ENCODE data around the gene RPS3.

The RPS3 gene

DNA sequence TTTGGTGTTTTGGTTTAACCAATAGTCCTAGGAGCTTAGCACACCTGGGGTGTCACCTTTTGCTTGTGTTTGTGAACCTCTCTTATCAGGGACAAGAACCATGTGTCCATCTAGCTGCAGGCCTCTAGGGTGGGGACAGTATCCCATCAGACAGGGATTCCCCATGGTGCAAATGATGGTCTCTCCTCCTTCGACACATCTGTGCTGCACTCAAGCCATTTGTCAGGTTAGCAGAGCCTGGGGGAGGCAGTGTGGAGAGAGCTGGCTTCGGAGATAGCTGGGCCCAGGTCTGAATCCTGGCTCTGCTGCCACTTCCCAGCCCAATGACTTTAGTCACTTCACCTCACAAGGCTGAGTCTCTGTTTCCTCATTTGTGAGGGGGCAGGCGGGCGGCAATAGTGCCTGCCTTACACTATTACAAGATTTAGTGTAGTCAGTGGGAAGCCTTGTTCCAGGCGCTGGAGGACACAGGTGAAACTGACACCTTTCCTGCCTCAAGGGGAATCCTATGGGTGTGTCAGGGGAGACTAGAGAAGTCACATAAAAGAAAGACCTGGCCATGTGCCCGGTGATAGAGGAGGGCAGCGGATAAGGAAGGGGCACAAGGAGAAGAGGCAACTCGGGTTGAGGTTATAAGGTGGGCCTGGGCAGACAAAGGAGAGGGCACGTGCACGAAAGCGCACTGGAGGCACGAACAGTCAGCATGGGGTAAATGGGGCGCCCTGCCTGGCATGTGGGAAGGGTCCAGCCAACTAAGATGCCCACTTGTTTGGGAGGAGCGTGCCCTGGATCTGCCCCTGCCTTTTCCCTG, 21.1 kb downstream of the RPS3 start:
- no peak for DNase-seq (ENCODE audit: low spot score)

DNA sequence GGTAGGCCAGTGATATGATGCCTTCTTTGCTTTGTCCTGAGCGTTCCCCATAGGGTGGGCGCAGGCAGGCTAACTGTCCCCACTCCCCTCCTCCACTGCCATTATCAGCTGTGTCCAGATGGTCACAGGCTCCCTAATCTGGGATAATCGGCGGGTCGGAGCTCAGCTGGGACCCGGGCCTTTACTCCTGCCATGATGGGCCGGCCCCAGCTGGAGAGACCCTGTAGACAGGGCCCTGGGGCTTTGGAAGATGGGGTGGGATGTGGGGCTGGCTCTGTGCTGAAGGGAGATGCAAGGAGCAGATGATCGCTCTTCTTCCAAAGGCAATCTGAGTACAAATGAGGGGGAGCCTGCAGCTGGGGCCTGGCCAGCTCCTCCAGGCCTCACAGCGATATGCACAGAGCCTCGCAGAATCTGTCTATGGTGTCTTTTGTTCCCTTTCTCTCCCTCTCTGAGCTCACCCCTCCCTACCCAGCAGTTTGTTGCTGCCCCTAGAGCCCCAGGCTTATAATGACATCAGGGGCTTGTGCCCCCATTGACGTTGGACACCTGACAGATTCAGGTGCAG, 21.8 kb downstream of the RPS3 start:
- no peak for DNase-seq (ENCODE audit: low spot score)

DNA sequence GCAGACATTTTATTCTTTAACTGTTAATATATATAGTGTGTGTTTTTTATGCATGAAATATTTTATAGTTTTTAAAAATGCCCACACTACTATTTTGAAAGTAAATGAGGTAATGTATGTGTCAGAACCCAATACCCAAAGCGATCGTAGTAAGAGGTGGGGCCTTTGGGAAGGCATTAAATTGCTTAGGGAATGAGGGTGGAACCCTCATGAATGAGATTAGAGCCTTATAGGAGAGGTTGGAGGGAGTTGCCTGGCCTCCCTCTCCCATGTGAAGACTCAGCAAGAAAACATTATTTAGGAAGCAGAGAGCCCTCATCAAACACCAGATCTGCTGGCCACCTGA, 22.6 kb downstream of the RPS3 start:
- no peak for DNase-seq (ENCODE audit: low spot score)

DNA sequence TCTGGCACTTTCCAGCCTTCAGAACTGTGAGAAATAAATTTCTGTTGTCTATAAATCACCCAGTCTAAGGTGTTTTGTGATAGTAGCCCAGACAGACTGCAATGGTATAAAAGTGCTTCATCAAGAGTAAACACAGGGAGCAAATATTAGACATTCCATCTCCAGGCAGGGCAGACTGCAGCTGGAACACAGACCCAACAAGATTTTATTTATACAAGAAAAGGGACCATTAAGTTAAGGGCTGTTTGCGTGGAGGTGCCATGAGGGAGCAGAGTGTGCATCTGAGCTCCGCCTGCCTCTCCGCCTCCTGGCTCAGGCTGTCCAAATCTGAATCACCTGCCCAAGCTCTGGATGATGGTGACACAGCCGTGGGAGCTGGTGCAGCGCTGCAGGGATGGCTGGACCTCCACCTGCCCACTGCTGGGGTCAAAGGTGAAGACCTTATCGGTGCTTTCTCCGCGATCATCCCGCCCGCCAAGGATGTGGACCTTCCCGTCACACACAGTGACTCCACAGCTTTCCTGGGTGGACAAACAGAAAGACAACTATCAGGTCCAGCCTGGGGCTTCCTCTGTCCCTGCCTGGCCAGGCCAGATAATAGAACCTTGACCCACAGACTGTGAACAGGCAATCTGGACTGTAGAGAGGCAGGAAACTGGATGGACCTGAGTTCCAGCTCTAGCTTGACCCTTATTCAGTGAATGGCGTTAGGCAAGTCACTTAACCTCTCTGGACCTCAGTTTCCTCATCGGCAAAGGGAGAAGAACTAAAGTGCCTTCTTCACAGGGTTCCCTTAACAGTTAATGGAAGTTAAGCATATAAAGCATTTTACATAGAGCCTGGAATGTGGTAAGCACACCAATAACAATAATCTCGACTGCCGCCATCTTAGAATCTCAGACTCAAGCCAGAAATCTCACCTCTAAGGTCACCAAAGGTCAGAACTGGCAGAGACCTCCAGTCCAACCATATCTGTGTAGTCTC, 23.2 kb downstream of the RPS3 start:
- DNase-seq (ENCODE audit: low spot score), result no peak

DNA sequence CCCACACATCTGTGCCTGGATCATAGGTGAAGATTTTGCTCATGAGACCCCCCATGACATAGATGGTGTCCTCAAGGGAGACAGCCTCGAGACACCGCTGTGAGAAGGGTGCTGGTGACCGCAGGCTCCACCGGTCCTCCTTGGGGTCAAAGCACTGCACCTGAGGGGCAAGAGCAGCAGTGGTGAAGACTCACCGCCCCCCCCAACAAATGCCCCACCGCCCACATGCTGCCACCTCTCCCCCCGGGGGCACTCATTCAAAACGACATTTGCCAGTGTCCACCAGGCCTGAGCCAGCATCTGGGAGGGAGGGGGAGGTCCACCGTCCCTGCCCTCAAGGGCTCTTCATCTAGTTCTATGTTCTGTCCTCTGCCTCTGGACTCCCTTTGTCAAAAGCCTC, 24.4 kb downstream of the RPS3 start:
- DNase-seq (ENCODE audit: low spot score), result no peak

DNA sequence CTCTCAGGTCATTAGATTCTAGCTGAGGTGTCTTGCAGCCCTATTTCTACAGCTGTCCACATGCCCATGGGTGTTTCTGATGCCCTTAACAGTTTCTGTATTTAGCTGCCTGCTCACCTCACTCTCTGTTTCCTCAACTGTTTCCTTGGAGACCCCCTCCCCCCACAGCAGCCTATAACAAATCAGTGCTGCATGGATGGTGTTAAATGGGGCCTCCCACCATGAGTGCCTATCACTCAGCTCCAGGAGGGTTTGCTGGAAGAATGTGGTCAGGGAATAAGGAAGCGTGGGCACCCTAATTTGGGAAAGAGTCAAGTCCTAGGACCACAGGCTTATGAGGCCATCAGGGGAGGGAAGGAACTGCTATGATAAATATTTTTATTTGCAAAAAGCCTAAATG, 25.1 kb downstream of the RPS3 start:
- no peak for DNase-seq (ENCODE audit: low spot score)

DNA sequence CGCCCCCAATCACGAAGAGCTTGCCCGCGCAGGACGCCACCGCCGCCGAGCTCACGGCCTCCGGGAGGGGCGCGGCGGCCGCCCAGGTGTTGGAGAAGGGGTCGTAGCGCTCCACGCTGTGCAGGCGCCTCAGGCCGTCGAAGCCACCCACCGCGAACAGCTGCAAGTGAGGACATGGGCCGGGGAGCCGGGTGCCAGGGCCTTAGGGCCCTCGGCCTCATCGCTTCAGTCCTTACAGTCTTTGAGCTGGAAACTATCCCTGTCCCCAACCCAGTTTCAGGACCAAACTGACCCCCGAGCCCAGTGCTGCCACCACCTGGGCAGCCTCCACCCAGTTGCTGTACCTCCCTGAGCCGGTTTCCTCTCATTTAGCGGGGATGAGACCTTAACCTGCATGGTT, 26.1 kb downstream of the RPS3 start:
- no peak for DNase-seq (ENCODE audit: low spot score)

DNA sequence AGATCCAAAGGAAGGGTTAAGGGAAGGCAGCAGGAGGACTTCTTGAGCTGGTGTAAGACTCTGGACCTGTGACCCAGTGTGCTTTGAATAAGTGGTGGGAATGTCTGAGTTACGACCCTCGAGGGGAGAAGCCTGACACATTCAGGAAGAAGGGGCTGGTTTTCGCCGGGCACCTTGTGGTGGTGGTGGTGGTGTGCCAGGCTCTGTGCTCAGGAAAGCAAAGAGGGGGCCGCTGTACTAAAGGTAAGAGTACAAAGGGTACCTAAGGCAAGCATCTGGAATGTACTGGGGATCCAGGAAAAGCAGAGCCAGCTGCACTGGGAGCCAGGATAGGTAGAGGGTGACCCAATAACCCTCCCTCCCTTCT, 27.4 kb downstream of the RPS3 start:
- DNase-seq (ENCODE audit: low spot score), result no peak

DNA sequence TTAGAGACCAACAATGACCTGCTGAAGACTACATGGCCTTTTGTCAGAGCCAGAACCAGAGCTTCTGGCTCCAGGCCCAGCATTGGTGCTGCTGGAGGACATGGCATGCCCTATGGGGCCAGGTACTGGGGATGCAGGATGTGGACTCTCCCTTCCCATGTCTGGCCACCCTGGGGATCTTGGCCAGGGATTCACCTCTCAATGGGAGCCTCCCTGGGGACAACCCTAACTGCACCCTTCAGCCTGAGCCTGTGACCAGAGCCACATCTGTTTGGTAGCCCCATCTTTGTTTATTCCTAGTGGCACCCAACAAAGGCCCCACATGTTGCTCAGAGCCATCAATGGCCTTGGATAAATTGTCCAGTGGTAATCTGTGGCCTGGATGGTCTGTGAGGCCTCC, 27.9 kb downstream of the RPS3 start:
- DNase-seq (ENCODE audit: low spot score), result no peak

DNA sequence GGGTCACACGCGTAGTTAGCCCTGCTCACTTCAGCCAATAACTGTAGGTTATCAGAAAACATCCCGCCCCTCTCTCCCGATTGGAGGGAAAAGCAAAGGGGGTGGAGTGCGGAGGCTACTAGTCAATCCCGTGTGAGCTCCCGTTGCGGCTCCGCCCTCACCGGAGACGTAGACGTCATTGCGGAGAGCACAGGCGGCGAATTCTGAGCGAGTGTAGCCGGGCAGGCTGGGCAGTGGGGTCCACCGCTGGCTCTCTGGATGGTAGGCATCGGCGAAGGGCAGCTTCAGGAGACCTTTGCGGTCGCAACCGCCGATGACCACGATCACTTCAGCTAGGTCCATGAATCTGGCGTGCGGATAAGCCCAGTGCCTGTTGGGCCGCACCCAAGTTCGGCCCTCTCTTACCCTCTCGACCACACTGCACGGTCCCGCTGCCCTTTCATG, 29.0 kb downstream of the RPS3 start:
- DNase-seq (ENCODE audit: low spot score), result no peak

DNA sequence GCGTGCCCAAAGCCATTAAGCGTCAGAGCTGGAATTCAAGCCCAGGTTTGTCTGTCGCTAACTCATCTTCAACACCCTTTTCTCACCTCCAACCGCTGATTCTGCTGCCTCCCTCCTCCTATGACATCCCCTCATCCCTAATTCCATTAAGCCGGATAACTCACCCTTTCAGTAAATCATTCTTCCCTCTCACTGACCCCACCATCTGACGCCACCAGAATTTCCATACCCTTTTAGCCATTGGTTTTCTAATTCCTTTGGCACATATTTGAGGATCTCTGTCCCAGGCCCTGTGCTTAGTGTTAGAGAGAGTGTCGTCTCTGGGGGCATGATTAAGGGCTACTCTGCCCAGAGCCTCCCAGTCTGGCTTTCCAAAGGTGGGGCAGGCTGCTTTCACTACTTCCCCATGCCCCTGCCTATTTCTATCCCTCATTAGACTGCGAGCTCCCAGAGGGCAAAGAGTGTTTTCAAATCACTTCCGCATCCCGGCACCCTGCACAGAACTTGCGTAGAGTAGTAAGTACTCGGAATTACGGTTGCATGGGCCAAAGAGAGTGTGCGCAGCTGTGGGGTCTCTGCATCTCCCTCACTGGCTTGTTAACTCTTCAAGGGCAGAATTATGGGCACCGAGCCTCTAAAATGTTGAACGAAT, 29.8 kb downstream of the RPS3 start:
- no peak for DNase-seq (ENCODE audit: low spot score)

DNA sequence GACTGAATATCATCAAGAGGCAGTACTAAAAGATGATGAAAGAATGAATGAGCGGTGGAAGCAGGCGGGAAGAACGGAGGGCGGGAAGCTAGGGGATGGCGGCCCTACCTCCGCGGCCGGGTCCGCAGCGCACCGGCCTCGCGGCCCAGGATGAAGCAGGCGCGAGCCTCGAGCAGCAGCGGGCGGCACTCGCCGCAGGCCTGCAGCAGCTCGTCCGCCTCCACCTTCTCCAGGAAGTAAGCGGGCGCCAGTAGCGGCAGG, 30.3 kb downstream of the RPS3 start:
- no peak for DNase-seq (ENCODE audit: low spot score)

DNA sequence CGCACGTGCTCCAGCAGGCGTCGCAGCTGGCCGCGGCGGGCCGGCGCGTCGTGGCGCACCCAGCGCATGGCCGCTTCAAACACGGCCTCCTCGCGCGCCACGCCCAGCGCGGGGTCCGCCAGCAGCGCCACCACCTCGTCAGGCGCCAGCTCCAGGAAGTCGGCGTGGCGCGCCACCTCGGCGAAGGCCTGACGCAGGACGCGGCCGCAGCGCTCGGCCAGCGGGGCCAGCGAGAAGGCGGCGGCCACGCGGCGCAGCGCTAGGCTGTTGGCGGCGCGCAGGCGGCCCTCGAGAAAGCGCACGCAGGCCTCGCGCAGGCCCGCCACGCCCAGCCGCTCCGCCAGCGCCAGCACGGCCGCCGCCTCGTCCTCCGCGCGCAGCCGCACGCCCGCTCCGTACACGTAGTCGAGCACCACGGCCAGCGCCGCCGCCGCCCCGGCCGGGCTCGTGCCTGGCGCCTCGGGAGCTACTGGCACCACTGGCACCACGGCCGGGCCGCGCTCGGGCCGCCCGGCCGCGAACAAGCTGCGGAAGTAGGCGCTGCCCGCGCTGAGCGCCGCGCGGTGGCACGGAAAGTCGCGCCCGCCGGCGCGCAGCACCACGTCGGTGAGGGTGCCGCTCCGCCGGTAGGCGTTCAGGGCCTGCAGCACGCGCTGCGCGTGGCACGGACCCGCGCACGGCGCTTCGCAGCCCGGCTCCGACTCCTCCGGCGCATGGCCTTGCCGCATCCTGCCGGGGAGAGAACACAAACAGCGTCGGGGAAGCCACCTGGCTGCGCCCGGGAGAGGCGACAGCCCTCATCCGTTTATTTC, 30.8 kb downstream of the RPS3 start:
- peak; percentile 83 for DNase-seq (ENCODE audit: low spot score)

DNA sequence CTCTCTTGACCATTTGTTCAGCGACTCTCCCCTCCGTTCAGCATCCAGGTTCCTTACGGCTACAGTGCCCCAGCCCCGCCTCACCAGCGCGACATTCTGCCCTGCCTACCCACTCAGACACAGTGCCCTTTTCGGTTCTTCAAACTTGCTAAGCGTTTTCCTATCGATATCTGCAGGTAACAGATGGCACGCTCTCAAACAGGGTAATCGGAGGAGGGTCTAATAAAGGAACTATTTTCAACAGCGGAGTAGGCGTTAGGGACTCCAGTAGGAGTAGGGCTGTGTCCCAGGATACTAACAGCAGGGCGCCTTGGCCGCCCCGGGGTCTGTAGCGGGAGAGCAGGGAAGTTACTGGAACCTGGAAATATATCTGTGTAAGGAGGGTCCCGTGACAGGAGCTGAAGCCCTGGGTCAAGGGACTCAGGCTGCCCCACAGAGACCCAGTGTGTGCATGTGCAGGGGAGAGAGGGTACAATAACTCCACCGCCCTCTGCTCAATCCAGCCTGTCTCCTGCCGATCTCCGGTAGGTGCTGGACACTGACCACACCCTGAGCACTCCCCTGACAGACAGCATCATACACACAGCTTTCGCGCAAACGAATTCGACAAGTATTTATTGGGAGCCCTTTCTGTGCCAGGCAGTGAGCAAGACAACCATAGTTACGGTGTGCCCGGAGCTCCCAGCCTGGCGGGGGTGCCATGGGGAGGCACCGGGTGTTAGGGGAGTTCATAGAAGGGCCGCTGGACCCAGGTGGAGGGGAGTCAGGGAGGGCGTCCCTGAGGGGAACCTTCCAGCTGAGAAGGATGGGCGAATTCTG, 31.6 kb downstream of the RPS3 start:
- DNase-seq (ENCODE audit: low spot score), result peak; percentile 65

DNA sequence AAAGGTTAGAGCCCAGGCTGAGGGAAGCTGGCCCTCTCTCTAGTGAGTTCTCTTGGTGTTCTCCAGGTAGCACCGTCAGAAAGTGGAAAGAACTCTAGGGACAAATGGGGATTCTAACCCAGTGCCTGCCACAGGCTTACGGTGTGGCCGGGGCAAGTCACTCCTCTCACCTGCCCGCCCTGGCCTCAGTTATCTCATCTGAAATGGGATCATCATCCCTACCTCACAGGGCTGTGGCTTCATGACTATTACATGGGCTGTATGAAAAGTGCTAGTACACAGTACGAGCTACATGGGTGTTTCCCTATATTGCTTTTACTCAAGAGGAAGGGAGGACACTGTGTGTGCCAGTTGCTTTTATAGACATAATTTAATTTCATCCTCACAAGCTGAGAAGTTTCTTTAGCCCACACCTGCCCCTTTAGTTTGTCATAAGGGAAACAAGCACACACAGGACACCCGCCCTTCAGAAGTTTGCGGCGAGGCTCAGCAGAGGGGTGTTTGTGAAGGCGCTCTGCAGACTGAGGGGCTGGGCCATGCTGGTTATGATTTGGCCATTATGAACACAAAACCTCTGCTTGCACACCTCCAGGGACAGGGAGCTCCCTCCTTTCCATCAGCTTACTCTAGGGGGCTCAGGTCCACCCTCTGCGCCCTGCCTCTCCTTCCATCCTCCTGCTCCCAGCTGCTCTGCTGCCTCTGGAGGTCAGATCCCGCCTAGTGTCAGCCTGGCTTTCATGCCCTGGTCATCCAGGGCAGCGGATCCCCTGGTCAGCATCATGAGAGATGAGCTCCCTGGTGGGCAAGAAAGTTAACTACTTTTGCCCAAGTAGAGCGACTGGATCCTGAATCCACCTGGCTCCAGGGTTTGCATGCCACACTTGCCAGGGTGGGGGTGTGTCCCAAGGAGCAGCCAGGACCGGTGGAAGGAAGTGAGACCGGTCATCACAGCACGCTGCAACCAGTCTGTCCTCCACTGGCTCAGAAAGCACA, 32.5 kb downstream of the RPS3 start:
- peak; percentile 43 for DNase-seq (ENCODE audit: low spot score)

DNA sequence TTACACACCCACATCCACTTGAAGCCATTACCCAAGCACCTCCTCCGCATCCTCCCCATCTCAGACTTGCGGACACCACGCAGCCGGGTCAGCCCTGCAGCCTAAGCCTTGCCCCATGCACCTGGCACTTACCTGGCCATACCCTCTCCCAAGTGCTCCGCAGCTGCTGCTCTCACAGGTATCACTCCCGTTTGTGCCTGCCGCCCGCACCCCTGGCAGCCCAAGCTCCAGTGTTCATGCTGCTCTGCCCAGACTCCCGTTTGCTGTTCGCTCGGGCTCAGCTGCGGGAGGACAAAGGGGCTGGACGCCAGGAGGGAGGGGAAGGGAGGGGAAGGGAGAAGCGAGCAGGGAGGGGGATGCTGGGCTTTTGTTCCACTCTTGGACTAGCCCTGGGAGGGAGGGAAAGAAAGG, 33.6 kb downstream of the RPS3 start, which contains the start of gene KLHL35:
TSS of gene KLHL35 (minus strand) at position 293 of the 411 bp plus-strand sequence. CDS start 2,574 bp downstream, outside the sequence.
- no peak for DNase-seq (ENCODE audit: low spot score)

DNA sequence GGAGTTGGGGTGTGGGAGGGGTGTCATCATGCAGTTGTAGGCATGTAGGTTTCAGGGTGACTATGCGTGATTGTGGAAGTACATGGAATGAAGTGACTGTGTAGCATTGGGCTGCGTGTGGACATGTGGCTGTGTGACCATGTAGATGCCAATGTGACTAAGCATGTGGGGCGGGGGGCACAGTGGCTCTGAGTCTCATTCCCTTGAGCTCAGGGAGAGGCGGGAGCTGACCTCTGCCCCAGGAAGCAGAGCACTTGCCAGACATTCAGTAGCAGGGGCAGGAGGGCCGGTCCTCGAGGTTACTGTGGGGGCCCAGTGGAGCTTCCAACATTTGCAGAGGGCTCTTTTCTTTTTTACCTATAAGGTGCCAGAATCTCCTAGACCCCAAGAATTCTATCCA, 34.1 kb downstream of the RPS3 start:
- DNase-seq (ENCODE audit: low spot score), result no peak

DNA sequence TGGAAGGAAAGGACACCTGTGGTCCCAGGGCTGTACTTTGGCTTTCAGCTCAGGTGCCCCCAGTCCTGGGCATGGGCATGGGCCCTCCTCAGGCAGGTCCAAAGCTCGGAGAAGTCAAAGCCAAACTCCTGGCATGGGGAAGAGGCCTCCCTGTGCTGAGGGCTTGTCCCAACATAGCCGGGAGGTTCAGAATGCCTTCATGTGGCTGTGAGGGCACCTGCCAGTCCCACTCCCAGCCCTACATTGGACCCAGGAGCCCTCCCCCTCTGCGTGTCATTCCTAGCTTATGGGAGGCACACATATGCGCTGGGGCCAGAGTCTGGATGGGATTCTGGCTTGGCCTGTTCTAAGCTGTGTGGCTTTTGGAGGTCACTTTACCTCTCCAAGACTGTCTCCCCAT, 34.7 kb downstream of the RPS3 start:
- DNase-seq (ENCODE audit: low spot score), result no peak

DNA sequence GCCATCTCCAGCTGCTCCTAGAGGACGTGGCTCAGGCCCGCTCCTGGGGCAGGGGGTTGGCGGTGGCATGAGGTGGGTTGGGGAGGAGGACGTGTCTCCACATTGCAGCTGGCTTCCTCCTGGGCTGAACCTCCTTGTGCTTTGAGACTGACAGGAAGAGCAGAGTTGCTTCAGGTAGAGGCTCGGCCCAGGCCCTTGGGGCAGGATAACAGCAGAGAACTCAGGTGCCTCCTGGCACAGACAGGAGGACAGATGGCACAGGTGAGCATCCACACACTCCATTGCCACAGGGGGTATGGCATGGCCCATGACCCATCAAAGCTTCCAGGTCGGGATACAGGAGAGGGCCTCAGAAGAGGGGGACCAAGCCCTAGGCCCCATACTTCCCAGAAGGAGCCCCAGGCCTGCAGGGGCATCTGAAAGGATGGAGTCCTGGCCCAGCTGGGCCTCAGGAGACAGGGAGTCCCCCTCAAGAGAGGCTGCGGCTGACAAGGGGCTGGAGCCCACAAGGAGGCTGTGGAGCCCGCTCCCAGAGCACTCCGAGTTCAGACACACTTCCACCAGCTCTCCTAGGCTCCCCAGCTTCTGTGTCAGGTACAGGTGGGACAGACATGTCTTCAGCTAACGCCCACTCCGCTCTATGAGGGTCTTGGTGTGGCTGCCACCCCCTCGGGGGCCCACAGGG, 35.7 kb downstream of the RPS3 start:
- DNase-seq (ENCODE audit: low spot score), result no peak

All from RKO (cell line).